ENCODE data around the gene HSPA9. TPM values are rescaled to one million over a fixed set of nuclear protein-coding genes. Genes with fewer than 3 reads are reported as not detected.
A peak's percentile ranks its signal among the peaks of the same experiment; 100 is the strongest.

HSPA9 gene
- polyA plus RNA-seq, 1 donor (not counting 4 experiments of a cell fraction or from before 2014, with no cell fraction given) = 195 TPM

DNA sequence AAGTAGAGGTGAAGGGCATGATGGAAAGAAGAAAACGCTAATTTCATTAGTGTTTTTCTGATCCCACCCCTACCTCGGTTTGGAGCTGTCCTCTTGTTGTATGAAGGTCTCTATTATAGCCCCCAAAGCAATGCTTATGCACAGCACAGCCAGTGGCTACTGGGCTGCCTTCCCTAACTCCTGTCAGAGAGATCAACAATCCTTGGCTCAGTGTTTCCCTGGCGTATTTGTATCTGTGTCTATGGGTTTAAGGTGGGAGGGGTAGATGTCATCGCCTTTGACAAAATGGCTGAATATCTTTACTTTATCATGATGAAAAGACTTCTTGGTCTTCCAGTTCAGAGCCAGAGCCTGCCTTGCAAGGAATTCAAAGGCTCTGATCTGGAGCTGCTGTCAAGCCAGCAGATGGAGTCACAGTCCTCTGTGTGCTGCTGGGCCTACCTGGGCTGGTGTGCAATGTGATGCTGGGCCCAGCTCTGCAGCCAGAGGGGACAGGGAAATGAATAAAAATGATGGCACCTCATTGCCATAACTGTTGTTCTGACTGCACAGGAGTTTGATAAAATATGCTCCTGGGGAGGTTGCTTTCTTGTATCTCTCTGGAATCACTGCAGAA, 20.1 kb upstream of the HSPA9 start:
- TF ChIP-seq, protein P1, sequence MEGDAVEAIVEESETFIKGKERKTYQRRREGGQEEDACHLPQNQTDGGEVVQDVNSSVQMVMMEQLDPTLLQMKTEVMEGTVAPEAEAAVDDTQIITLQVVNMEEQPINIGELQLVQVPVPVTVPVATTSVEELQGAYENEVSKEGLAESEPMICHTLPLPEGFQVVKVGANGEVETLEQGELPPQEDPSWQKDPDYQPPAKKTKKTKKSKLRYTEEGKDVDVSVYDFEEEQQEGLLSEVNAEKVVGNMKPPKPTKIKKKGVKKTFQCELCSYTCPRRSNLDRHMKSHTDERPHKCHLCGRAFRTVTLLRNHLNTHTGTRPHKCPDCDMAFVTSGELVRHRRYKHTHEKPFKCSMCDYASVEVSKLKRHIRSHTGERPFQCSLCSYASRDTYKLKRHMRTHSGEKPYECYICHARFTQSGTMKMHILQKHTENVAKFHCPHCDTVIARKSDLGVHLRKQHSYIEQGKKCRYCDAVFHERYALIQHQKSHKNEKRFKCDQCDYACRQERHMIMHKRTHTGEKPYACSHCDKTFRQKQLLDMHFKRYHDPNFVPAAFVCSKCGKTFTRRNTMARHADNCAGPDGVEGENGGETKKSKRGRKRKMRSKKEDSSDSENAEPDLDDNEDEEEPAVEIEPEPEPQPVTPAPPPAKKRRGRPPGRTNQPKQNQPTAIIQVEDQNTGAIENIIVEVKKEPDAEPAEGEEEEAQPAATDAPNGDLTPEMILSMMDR (optimal IDR thresholded peaks at IDR 0.05 in 1 of 3, IDR thresholded peaks at IDR 0.05 in 1 of 3, conservative IDR thresholded peaks at IDR 0.05 in 1 of 3; ENCODE audit: extremely low read depth in 1 of 3, insufficient read depth in 2 of 3, low read length in 3 of 3) = peak; percentile 16 to 75 (median 47)
- no peak for TF ChIP-seq EZH2 (IDR thresholded peaks at IDR 0.05; ENCODE audit: low read length)
- Histone ChIP-seq H3K9me3 (ENCODE audit: control insufficient read depth, low read depth, low read length) (no peaks in the 10 kb centered on the region), H3K4me2 (ENCODE audit: control insufficient read depth, extremely low read depth, insufficient read depth, low read depth, low read length) (no peak overlapping the region), H4K20me1 (ENCODE audit: control insufficient read depth, extremely low read depth, insufficient read depth, low read length) (no peaks in the 10 kb centered on the region), H3K4me1 (ENCODE audit: control insufficient read depth, extremely low read depth, insufficient read depth, low read length) (no peaks in the 10 kb centered on the region), H3K4me3 (ENCODE audit: control insufficient read depth in 2 of 3, extremely low read depth in 1 of 3, insufficient read depth in 2 of 3, low read depth in 1 of 3, low read length in 3 of 3) (no peak overlapping the region), H3K36me3 (ENCODE audit: control insufficient read depth in 2 of 2, extremely low read depth in 1 of 2, insufficient read depth in 2 of 2, low read length in 2 of 2) (no peaks in the 10 kb centered on the region), H3K27me3 (ENCODE audit: control insufficient read depth, extremely low read depth, insufficient read depth, low read length) (no peaks in the 10 kb centered on the region), H3K27ac (ENCODE audit: control insufficient read depth, insufficient read depth, low read length) (no peak overlapping the region), H3K79me2 (ENCODE audit: control insufficient read depth, insufficient read depth, low read length) (no peaks in the 10 kb centered on the region), H2AFZ (ENCODE audit: control insufficient read depth, low read length) (no peak overlapping the region), H3K9ac (ENCODE audit: control insufficient read depth, extremely low read depth, insufficient read depth, low read length) (no peak overlapping the region), H3K9me1 (ENCODE audit: control insufficient read depth, extremely low read depth, insufficient read depth, low read length) (no peaks in the 10 kb centered on the region)
- dilution Hi-C loops (cut with MboI; ENCODE audit: extremely low pct_ligation_motif_present, low sequenced_read_pairs) = no loop called here
- DNase-seq (ENCODE audit: low read depth, low spot score) = no peak
- no peak for FAIRE-seq

DNA sequence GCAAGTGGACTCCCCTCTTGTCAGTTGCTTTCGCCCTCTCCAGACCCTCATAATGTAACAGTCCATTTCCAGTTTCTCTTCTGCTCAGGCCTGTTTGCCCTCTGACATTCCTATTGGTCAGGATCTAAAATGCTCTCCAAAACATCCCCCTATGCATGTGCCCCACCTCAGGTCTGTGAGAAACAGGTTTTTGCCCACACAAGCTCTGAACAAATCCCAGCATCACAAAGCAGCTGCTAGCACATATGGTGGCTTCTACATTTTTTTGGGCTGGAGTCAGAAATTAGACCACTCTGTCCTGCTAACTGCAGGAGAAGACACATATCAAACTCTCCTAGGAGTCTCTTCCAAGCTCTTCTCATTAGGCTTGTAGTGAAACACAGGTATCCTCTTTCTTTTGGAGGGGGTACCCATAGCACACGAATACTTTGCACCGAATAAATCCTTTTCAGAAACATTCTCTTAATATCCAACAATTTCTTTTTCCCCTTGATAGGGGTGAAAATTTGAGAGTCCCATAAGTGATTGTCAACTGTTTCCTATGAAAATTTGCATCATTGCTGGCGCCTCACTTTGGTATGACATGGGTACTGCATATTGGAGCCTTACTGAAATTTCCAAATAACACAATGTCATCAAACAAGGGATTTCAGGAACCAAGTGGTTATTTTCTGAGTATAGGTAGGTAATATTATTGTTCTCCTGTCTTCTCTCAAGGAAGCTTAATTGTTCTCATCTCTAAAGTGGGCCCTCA, 19.3 kb upstream of the HSPA9 start:
- Histone ChIP-seq H3K36me3 (ENCODE audit: control insufficient read depth in 2 of 2, extremely low read depth in 1 of 2, insufficient read depth in 2 of 2, low read length in 2 of 2) (no peaks in the 10 kb centered on the region), H3K79me2 (ENCODE audit: control insufficient read depth, insufficient read depth, low read length) (no peaks in the 10 kb centered on the region), H3K4me2 (ENCODE audit: control insufficient read depth, extremely low read depth, insufficient read depth, low read depth, low read length) (no peak overlapping the region), H3K4me3 (ENCODE audit: control insufficient read depth in 2 of 3, extremely low read depth in 1 of 3, insufficient read depth in 2 of 3, low read depth in 1 of 3, low read length in 3 of 3) (no peak overlapping the region), H4K20me1 (ENCODE audit: control insufficient read depth, extremely low read depth, insufficient read depth, low read length) (no peaks in the 10 kb centered on the region), H2AFZ (ENCODE audit: control insufficient read depth, low read length) (no peak overlapping the region), H3K27me3 (ENCODE audit: control insufficient read depth, extremely low read depth, insufficient read depth, low read length) (no peaks in the 10 kb centered on the region), H3K9me3 (ENCODE audit: control insufficient read depth, low read depth, low read length) (no peaks in the 10 kb centered on the region), H3K9me1 (ENCODE audit: control insufficient read depth, extremely low read depth, insufficient read depth, low read length) (no peaks in the 10 kb centered on the region), H3K4me1 (ENCODE audit: control insufficient read depth, extremely low read depth, insufficient read depth, low read length) (no peaks in the 10 kb centered on the region), H3K27ac (ENCODE audit: control insufficient read depth, insufficient read depth, low read length) (no peak overlapping the region), H3K9ac (ENCODE audit: control insufficient read depth, extremely low read depth, insufficient read depth, low read length) (no peak overlapping the region)
- FAIRE-seq = no peak
- TF ChIP-seq, protein P1 (optimal IDR thresholded peaks at IDR 0.05 in 1 of 3, IDR thresholded peaks at IDR 0.05 in 1 of 3, conservative IDR thresholded peaks at IDR 0.05 in 1 of 3; ENCODE audit: extremely low read depth in 1 of 3, insufficient read depth in 2 of 3, low read length in 3 of 3) = peak in 2 of 3 experiments; percentile 20 to 49
- TF ChIP-seq EZH2 (IDR thresholded peaks at IDR 0.05; ENCODE audit: low read length) = no peak
- dilution Hi-C loops (cut with MboI; ENCODE audit: extremely low pct_ligation_motif_present, low sequenced_read_pairs) = no loop called here
- DNase-seq (ENCODE audit: low read depth, low spot score) = no peak
